Esophagus muscularis mucosa (tissue), 4 donors: ENCODE results near the gene ACADS. TPM values are rescaled to one million over a fixed set of nuclear protein-coding genes. Genes with fewer than 3 reads are reported as not detected.

ENCODE experiments used
- DNase-seq: peaks from one replicate; pipeline ENCODE4 v3.0.0-alpha.2; 2017; ENCODE audit errors: extremely low spot score
- H3K27ac ChIP-seq, 4 donors: fragments of 200-600 bp; sonication (generic); replicated peaks in 1 of 4; 1 replicate in 3 of 4; 2 replicates in 1 of 4; pipeline ENCODE4 v1.5.1; 2016 to 2019; ENCODE audit warnings: mild to moderate bottlenecking in 1 of 4
- H3K27me3 ChIP-seq, 4 donors: fragments of 200-600 bp; sonication (generic); one replicate each; pipeline versions ENCODE4 v1.5.1 to v1.6.0; 2016 to 2019
- H3K36me3 ChIP-seq, 4 donors: fragments of 200-600 bp; sonication (generic); one replicate each; pipeline ENCODE4 v1.5.1; 2016 to 2019
- H3K4me1 ChIP-seq, 4 donors: fragments of 200-600 bp; sonication (generic); one replicate each; pipeline ENCODE4 v1.5.1; 2016 to 2019
- H3K4me3 ChIP-seq, 4 donors: fragments of 200-600 bp; sonication (generic); 1 replicate in 2 of 4; 2 replicates in 2 of 4; pipeline ENCODE4 v1.5.1; 2016 to 2019; ENCODE audit warnings: mild to moderate bottlenecking in 4 of 4, moderate library complexity in 1 of 4
- H3K9me3 ChIP-seq, 4 donors: fragments of 200-600 bp; sonication (generic); 1 replicate in 3 of 4; 2 replicates in 1 of 4; pipeline ENCODE4 v1.5.1; 2016 to 2019
- EP300 ChIP-seq: sonication (generic); formaldehyde crosslinking; IDR thresholded peaks from one replicate; pipeline ENCODE4 v1.6.1; 2017; ENCODE audit warnings: antibody characterized with exemption
- POLR2A ChIP-seq: fragments of 450-650 bp; IDR thresholded peaks from one replicate; pipeline ENCODE4 v1.6.1; 2017; ENCODE audit warnings: antibody characterized with exemption, moderate library complexity, mild to moderate bottlenecking, low read depth
- POLR2AphosphoS5 ChIP-seq, 2 donors: sonication (generic); formaldehyde crosslinking; IDR thresholded peaks; one replicate each; pipeline ENCODE4 v1.6.1; 2017; ENCODE audit warnings: antibody characterized with exemption in 2 of 2
- WGBS: methylation state at CpG from one replicate; pipeline ENCODE4 v1.1.5; 2018; 5-methylcytosine and 5-hydroxymethylcytosine counted together
- intact Hi-C: fragments of 100-400 bp; cut with DNase I; formaldehyde crosslinking; loops from one replicate; pipeline ENCODE4 v1.15.1; 2023
- total RNA-seq, 4 donors: library from RNA; depleted of rRNA; stranded (reverse); fragments of >200 nt; gene quantifications; one replicate each; pipeline versions ENCODE4 v1.1.0 to v1.2.1, GENCODE V29; 2016
- TF ChIP-seq, protein P1 (sequence below), 3 experiments: fragments of 200-600 bp in 2 of 3; fragments of 450-650 bp in 1 of 3; sonication (generic) in 2 of 3; IDR thresholded peaks; one replicate each; pipeline ENCODE4 v1.5.1; 2017 to 2019; ENCODE audit warnings: antibody characterized with exemption in 3 of 3, mild to moderate bottlenecking in 2 of 3, moderate library complexity in 1 of 3

The ACADS gene
- total RNA-seq, 4 donors from 2014 or later, result 31.6 to 64.2 (median 46.0) TPM

DNA sequence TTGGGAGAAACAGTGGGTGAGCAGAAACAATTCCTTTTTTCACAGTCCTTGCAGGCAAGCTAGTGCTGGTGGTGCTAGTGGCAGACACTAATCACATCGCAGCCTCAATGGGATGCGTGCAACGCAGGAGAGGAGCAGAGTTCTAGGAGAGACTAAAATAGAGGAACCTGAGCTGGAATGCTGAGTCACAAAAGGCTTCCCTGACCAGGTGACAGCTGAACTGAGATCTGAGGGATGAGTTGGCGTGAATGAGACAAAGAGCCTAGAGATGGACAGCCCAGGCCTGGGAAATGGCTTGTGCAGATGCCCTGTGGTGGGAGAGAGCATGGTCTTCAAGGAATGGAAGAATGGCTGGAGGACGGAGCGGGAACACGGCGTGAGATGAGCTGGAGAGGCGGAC is 25.8 kb downstream of the ACADS start:
- no peaks in the 10 kb centered on the region for H3K27me3 ChIP-seq
- DNase-seq, result no peak
- H3K4me3 ChIP-seq, result no peak overlapping the region
- H3K36me3 ChIP-seq, result no peaks in the 10 kb centered on the region
- H3K9me3 ChIP-seq, result no peaks in the 10 kb centered on the region
- 96% methylated on average over 9 of the region's 9 CpGs for WGBS
- intact Hi-C loops, result no loop called here
- no peak overlapping the region for H3K27ac ChIP-seq
- no peaks in the 10 kb centered on the region for H3K4me1 ChIP-seq
- TF ChIP-seq POLR2AphosphoS5 (IDR thresholded peaks at IDR 0.05) (no peak), POLR2A (no peak), EP300 (no peak)
- TF ChIP-seq, protein P1, sequence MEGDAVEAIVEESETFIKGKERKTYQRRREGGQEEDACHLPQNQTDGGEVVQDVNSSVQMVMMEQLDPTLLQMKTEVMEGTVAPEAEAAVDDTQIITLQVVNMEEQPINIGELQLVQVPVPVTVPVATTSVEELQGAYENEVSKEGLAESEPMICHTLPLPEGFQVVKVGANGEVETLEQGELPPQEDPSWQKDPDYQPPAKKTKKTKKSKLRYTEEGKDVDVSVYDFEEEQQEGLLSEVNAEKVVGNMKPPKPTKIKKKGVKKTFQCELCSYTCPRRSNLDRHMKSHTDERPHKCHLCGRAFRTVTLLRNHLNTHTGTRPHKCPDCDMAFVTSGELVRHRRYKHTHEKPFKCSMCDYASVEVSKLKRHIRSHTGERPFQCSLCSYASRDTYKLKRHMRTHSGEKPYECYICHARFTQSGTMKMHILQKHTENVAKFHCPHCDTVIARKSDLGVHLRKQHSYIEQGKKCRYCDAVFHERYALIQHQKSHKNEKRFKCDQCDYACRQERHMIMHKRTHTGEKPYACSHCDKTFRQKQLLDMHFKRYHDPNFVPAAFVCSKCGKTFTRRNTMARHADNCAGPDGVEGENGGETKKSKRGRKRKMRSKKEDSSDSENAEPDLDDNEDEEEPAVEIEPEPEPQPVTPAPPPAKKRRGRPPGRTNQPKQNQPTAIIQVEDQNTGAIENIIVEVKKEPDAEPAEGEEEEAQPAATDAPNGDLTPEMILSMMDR (IDR thresholded peaks at IDR 0.05), result no peak

DNA sequence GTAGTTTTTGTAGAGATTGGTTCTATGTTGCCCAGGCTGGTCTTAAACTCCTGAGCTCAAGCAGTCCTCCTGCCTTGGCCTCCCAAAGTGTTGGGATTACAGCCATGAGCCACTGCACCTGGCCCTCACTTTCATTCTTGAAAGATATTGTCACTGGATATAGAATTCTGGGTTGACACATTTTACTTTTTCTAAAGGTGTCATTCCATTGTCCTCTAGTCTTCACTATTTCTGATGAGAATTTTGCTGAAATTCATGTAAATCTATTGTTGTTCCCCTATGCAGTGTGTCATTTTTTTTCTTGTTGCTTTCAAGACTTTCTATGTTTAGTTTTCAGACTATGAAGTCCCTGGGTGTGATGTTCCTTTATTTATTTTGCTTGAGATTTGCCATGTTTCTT is 29.2 kb downstream of the ACADS start:
- TF ChIP-seq, protein P1 (IDR thresholded peaks at IDR 0.05), result no peak
- TF ChIP-seq POLR2A (no peak), EP300 (no peak), POLR2AphosphoS5 (IDR thresholded peaks at IDR 0.05) (no peak)
- peaks cover 0 to 2% (median 0%) of the 10 kb centered on the region in 4 donors for H3K36me3 ChIP-seq
- no peaks in the 10 kb centered on the region for H3K27me3 ChIP-seq
- H3K27ac ChIP-seq, result no peak overlapping the region
- intact Hi-C loops, result no loop called here
- H3K9me3 ChIP-seq, result no peaks in the 10 kb centered on the region
- DNase-seq, result no peak
- no peaks in the 10 kb centered on the region for H3K4me1 ChIP-seq
- no peak overlapping the region for H3K4me3 ChIP-seq

DNA sequence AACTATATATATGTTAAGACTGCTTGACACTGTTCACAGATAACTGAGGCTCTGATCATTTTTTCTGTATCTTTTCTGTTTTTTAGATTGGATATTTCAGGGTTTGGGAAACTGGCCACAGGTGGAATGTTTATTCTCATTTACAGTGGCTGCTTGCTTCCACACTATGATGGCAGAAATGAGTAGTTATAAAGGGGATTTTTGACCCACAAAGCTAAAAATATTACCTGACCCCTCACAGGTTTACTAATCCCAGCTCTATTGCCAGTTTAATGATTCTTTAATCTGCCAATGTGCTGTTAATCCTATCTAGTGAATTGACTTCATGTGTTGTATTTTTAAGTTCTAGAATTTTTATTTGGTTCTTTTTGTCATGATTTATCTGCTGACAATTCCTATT is 29.6 kb downstream of the ACADS start:
- no peak for DNase-seq
- Histone ChIP-seq H3K9me3 (no peaks in the 10 kb centered on the region), H3K4me3 (no peak overlapping the region), H3K4me1 (no peaks in the 10 kb centered on the region), H3K27ac (no peak overlapping the region), H3K27me3 (no peaks in the 10 kb centered on the region), H3K36me3 (peaks cover 0 to 6% (median 2%) of the 10 kb centered on the region in 4 donors)
- intact Hi-C loops, result no loop called here
- TF ChIP-seq EP300, result no peak

DNA sequence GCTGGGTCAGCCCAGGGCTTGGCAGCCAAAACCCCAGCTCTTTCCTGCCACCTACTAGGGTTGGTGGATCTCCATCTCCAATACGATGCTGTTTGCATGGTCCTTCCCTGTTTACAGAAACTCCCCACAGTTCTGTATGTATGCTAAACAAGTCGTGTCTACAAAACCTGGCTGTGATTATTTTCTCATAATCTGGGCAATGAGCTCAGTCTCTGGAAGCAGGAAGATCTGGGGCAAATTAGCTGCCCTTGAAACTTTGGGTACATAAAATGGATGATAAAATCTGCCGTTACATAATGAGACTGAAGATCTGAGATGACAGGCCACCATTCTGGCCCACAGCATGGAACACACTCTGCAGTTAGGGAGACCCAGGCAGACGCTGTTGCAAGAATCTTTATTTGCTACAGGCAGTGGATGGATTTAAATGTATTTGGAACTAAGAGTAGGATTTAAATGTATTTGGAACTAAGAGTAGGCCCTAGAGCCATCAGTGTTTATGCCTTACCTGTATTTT is 31.7 kb downstream of the ACADS start:
- TF ChIP-seq, protein P1 (IDR thresholded peaks at IDR 0.05), result no peak
- TF ChIP-seq POLR2AphosphoS5 (IDR thresholded peaks at IDR 0.05), result no peak
- TF ChIP-seq EP300, result no peak
- no peak for TF ChIP-seq POLR2A
- no peak overlapping the region for H3K27ac ChIP-seq
- H3K9me3 ChIP-seq, result no peaks in the 10 kb centered on the region
- DNase-seq, result no peak
- peaks cover 13 to 15% (median 15%) of the 10 kb centered on the region in 4 donors for H3K4me1 ChIP-seq
- intact Hi-C loops, result no loop called here
- no peaks in the 10 kb centered on the region for H3K27me3 ChIP-seq
- no peak overlapping the region for H3K4me3 ChIP-seq
- 84% methylated on average over 4 of the region's 4 CpGs for WGBS
- peaks cover 0 to 21% (median 6%) of the 10 kb centered on the region in 4 donors for H3K36me3 ChIP-seq

DNA sequence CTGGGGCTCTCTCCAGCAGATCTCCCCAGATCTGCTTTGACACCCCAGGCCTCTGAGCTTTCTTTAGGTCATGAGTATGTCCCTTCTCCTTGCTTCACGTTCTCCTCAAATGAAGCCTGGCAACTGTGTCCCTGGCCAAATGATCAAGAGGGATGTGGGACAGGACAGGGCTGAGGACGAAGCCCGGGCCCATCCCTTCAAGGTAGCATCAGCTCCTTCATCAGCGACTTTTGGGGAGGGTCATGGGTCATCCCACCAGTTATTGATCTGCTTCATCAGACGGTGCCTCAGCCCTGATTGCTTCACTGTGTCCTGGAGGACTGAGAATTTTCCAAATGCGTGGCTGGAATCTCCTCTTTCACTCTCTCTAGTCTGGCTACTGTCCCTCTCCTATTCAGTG is 32.3 kb downstream of the ACADS start:
- intact Hi-C loops, result no loop called here

More for the DNA sequence above, 32.3 kb downstream of the ACADS start:
- no peak for TF ChIP-seq EP300
- TF ChIP-seq, protein P1 (IDR thresholded peaks at IDR 0.05), result no peak
- no peak for TF ChIP-seq POLR2A
- no peak for TF ChIP-seq POLR2AphosphoS5 (IDR thresholded peaks at IDR 0.05)
- Histone ChIP-seq H3K4me1 (peaks cover 14 to 19% (median 18%) of the 10 kb centered on the region in 4 donors), H3K27me3 (no peaks in the 10 kb centered on the region), H3K4me3 (no peak overlapping the region), H3K27ac (no peak overlapping the region), H3K36me3 (peaks cover 0 to 28% (median 10%) of the 10 kb centered on the region in 4 donors), H3K9me3 (no peaks in the 10 kb centered on the region)
- WGBS, result 100% methylated on average over 3 of the region's 6 CpGs
- DNase-seq, result no peak
